ENCODE measurements around the gene HKDC1.

The HKDC1 gene

DNA sequence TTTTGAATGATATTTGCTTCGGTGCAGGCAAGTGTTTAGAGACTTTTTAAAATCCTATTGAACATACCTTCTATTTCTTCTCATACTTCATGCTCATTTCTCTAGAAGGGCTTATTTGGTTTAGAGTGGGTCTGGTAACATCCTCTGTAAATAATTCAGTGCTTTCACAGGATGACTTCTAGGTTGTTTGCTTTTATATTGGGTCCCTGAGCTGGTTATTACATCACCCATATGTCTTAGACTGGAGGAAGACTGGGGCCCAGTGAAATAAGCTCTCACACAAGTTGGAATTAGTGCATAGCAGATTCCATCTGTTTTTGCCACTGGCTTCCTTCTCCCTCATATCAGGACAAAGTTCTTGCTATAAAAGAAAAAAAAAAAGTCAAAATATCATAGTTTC is 33.6 kb upstream of the HKDC1 start:
- H3K4me3 ChIP-seq (ENCODE audit: insufficient read depth, low read depth, low read length): no peak overlapping the region
- H3K27ac ChIP-seq (ENCODE audit: insufficient read depth, low read depth, low read length, poor library complexity, severe bottlenecking): no peak overlapping the region
- peaks cover under 1% of the 10 kb centered on the region for H3K4me1 ChIP-seq (ENCODE audit: control insufficient read depth, insufficient read depth, low read length)
- WGBS, 2 experiments: 100% methylated on average over 1 of the region's 1 CpG; no CpG with 5 or more reads in 1 of the 2 experiments
- no peaks in the 10 kb centered on the region for H3K9me3 ChIP-seq (ENCODE audit: control insufficient read depth, low read length)
- no peaks in the 10 kb centered on the region for H3K27me3 ChIP-seq (ENCODE audit: control insufficient read depth, insufficient read depth, low read length, poor library complexity, severe bottlenecking)
- peaks cover 9% of the 10 kb centered on the region for H3K36me3 ChIP-seq (ENCODE audit: control insufficient read depth, insufficient read depth, low read length)

DNA sequence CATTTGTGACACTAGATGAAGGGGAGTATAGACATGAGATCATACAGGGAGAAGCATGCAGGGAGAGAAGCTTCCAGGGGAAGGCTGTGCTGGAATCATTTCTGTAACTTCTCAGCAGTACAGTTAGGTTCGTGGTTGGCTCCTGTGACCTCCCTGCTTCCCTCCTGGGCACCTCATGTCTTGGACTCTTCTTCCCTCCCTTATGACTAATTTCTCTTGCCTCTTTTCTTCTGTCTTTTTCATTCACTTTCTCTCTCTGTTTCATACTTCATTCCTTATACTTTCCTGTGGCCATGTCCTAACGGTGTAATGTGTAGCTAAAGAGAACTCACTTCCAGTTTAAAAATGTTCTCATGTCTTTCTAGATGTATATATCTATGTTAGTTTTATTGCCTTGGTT is 19.1 kb upstream of the HKDC1 start:
- WGBS, 2 experiments: 90 to 97% methylated on average over 1 to 2 of the region's 2 CpGs
- Histone ChIP-seq H3K27ac (ENCODE audit: insufficient read depth, low read depth, low read length, poor library complexity, severe bottlenecking) (no peak overlapping the region), H3K9me3 (ENCODE audit: control insufficient read depth, low read length) (no peaks in the 10 kb centered on the region), H3K36me3 (ENCODE audit: control insufficient read depth, insufficient read depth, low read length) (peaks cover 6% of the 10 kb centered on the region), H3K4me1 (ENCODE audit: control insufficient read depth, insufficient read depth, low read length) (no peaks in the 10 kb centered on the region), H3K4me3 (ENCODE audit: insufficient read depth, low read depth, low read length) (no peak overlapping the region), H3K27me3 (ENCODE audit: control insufficient read depth, insufficient read depth, low read length, poor library complexity, severe bottlenecking) (no peaks in the 10 kb centered on the region)

DNA sequence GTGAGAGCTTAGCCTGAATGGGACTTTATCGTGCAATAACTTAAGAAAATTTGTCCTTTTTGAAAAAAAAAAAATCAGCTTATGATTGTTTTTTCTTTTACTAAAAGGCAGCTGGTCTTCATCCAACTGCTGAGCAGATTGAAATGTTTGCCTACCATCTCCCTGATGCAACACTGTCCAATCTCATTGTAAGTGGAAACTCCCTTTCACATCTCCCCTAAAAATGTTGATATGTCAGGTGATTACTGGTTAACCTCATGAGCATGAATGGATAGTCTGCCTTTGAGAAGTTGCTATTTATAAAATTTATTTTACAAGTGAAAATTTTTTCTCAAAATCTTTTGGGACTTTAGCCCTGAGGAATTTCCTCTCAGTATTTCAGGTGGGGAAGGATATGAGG is 17.8 kb upstream of the HKDC1 start:
- Histone ChIP-seq H3K36me3 (ENCODE audit: control insufficient read depth, insufficient read depth, low read length) (peaks cover 10% of the 10 kb centered on the region), H3K9me3 (ENCODE audit: control insufficient read depth, low read length) (no peaks in the 10 kb centered on the region), H3K27ac (ENCODE audit: insufficient read depth, low read depth, low read length, poor library complexity, severe bottlenecking) (no peak overlapping the region), H3K4me1 (ENCODE audit: control insufficient read depth, insufficient read depth, low read length) (no peaks in the 10 kb centered on the region), H3K4me3 (ENCODE audit: insufficient read depth, low read depth, low read length) (no peak overlapping the region), H3K27me3 (ENCODE audit: control insufficient read depth, insufficient read depth, low read length, poor library complexity, severe bottlenecking) (no peaks in the 10 kb centered on the region)
- WGBS, 2 experiments: 100% methylated on average over 1 of the region's 1 CpG; no CpG with 5 or more reads in 1 of the 2 experiments

- H3K9me3 ChIP-seq (ENCODE audit: control insufficient read depth, low read length): no peaks in the 10 kb centered on the region
- H3K4me3 ChIP-seq (ENCODE audit: insufficient read depth, low read depth, low read length): no peak overlapping the region
- H3K4me1 ChIP-seq (ENCODE audit: control insufficient read depth, insufficient read depth, low read length): no peaks in the 10 kb centered on the region
- 91 to 95% methylated on average over 4 to 5 of the region's 6 CpGs for WGBS, 2 experiments
- no peak overlapping the region for H3K27ac ChIP-seq (ENCODE audit: insufficient read depth, low read depth, low read length, poor library complexity, severe bottlenecking)
- no peaks in the 10 kb centered on the region for H3K27me3 ChIP-seq (ENCODE audit: control insufficient read depth, insufficient read depth, low read length, poor library complexity, severe bottlenecking)
- H3K36me3 ChIP-seq (ENCODE audit: control insufficient read depth, insufficient read depth, low read length): peaks cover 13% of the 10 kb centered on the region
These were observed 11.4 kb upstream of the HKDC1 start for GRCh38 chr10:69208761-69209160.

DNA sequence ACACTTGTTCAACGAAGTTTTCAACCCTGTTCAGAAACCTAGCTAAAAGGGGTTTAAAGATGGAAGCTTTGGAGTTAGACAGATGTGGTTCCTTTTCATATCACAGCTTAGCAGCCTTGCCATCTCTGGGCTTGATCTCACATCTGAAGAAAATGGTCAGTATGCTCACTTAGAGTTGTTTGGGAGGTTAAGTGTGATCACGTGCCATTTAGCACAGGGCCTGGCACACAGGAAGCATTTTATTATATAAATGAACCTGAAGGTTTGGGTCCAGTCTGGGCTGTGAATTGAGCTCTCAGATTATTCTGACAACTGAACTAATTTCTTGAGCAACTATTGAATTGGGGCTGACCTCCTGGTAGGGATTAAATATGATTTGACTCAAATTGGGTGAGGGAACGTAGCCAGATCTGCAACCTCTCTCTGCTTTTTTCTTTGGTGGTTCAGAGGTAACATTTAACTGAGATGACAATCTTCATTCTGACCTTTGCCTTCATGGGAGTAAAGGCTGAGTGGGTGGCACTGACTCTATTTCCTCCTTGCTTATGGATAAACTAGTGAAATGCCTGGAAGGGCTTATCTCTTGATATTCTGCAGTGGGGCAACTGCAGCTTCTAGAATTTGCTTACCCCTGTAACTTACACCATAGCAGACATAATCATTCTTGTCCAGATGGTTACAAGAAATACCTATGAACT is 10.2 kb upstream of the HKDC1 start:
- H3K9me3 ChIP-seq (ENCODE audit: control insufficient read depth, low read length): no peaks in the 10 kb centered on the region
- WGBS, 2 experiments: 92 to 97% methylated on average over 3 of the region's 3 CpGs
- H3K27me3 ChIP-seq (ENCODE audit: control insufficient read depth, insufficient read depth, low read length, poor library complexity, severe bottlenecking): no peaks in the 10 kb centered on the region
- no peak overlapping the region for H3K4me3 ChIP-seq (ENCODE audit: insufficient read depth, low read depth, low read length)
- no peak overlapping the region for H3K27ac ChIP-seq (ENCODE audit: insufficient read depth, low read depth, low read length, poor library complexity, severe bottlenecking)
- peaks cover 13% of the 10 kb centered on the region for H3K36me3 ChIP-seq (ENCODE audit: control insufficient read depth, insufficient read depth, low read length)
- no peaks in the 10 kb centered on the region for H3K4me1 ChIP-seq (ENCODE audit: control insufficient read depth, insufficient read depth, low read length)

GRCh38 chr10:69211104-69211503 is 9.0 kb upstream of the HKDC1 start:
- no peaks in the 10 kb centered on the region for H3K27me3 ChIP-seq (ENCODE audit: control insufficient read depth, insufficient read depth, low read length, poor library complexity, severe bottlenecking)
- 38 to 47% methylated on average over 1 to 2 of the region's 2 CpGs for WGBS, 2 experiments
- peaks cover 13% of the 10 kb centered on the region for H3K36me3 ChIP-seq (ENCODE audit: control insufficient read depth, insufficient read depth, low read length)
- H3K9me3 ChIP-seq (ENCODE audit: control insufficient read depth, low read length): no peaks in the 10 kb centered on the region
- H3K4me1 ChIP-seq (ENCODE audit: control insufficient read depth, insufficient read depth, low read length): no peaks in the 10 kb centered on the region
- H3K4me3 ChIP-seq (ENCODE audit: insufficient read depth, low read depth, low read length): no peak overlapping the region
- H3K27ac ChIP-seq (ENCODE audit: insufficient read depth, low read depth, low read length, poor library complexity, severe bottlenecking): no peak overlapping the region

DNA sequence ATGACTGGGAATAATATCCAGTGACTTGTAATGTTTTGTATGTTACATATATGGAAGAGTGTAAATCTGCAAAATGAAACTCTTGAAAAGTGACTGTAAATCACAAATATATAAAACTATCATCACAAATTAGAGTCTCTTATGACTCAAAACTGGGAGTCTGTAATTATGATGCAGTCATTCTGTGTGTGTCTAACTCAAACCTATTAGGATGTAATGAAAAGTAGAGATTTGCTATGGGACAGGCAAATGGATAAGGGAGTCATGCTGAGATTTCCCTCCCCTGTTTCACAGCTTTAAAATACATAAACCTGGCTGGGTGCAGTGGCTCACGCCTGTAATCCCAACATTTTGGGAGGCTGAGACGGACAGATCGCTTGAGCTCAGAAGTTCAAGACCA is 8.6 kb upstream of the HKDC1 start:
- no peak overlapping the region for H3K27ac ChIP-seq (ENCODE audit: insufficient read depth, low read depth, low read length, poor library complexity, severe bottlenecking)
- 90 to 92% methylated on average over 3 of the region's 3 CpGs for WGBS, 2 experiments
- peaks cover 13% of the 10 kb centered on the region for H3K36me3 ChIP-seq (ENCODE audit: control insufficient read depth, insufficient read depth, low read length)
- no peak overlapping the region for H3K4me3 ChIP-seq (ENCODE audit: insufficient read depth, low read depth, low read length)
- H3K9me3 ChIP-seq (ENCODE audit: control insufficient read depth, low read length): no peaks in the 10 kb centered on the region
- H3K4me1 ChIP-seq (ENCODE audit: control insufficient read depth, insufficient read depth, low read length): no peaks in the 10 kb centered on the region
- H3K27me3 ChIP-seq (ENCODE audit: control insufficient read depth, insufficient read depth, low read length, poor library complexity, severe bottlenecking): no peaks in the 10 kb centered on the region

DNA sequence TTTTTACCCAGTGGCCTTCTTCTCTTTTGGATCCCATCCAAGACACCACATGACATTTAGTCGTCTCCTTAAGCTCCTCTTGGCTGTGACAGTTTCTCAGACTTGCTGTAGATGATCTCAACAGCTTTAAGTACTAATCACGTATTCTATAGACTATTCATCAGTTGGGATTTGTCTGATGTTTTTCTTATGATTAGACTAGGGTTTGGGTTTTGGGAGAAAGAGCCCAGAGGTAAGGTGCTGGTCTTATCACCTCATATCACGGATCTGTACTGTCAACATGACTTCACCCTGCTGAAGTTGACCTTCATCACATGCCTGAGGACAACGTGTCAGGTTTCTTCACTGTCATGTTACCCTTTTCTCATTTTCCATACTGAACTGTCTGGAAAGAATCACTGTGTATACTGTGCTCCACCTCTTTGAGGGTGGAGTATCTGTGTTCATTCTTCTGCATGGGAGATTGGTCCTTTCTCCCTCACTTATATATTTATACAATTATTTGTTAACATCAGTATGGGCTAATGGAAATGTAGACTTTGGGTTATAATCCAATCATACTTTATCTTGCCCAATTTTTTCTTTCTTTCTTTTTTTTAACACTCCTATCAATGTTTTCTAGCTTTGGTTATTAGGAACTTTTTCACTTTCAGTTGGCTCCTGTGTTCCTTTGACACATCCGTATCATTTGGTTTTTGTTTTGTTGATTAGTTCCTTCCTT is 6.4 kb upstream of the HKDC1 start:
- Histone ChIP-seq H3K27me3 (ENCODE audit: control insufficient read depth, insufficient read depth, low read length, poor library complexity, severe bottlenecking) (no peaks in the 10 kb centered on the region), H3K27ac (ENCODE audit: insufficient read depth, low read depth, low read length, poor library complexity, severe bottlenecking) (no peak overlapping the region), H3K36me3 (ENCODE audit: control insufficient read depth, insufficient read depth, low read length) (no peaks in the 10 kb centered on the region), H3K9me3 (ENCODE audit: control insufficient read depth, low read length) (no peaks in the 10 kb centered on the region), H3K4me1 (ENCODE audit: control insufficient read depth, insufficient read depth, low read length) (no peaks in the 10 kb centered on the region), H3K4me3 (ENCODE audit: insufficient read depth, low read depth, low read length) (no peak overlapping the region)
- WGBS, 2 experiments: 91 to 94% methylated on average over 5 of the region's 5 CpGs

DNA sequence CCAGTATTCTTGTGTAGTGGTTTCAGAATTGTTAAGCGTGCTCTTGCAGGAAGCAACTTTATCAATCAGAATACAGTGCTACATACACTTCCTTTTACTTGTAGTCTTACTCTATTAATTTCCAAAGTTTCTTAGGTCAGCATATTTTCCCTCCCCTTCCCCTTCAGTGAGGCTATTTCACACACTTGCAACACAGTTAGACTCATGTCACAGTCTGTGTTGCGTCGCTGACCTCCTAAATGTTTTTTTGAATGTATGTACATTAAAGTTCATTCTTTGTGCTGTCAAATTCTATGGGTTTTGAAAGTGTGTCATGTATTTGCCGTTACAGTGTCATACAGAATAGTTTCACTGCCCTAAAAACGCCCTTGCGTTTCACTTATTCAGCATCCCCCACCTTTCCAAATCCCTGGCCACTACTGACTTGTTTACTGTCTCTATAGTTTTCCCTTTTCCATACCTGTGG is 5.4 kb upstream of the HKDC1 start:
- H3K4me3 ChIP-seq (ENCODE audit: insufficient read depth, low read depth, low read length): no peak overlapping the region
- H3K9me3 ChIP-seq (ENCODE audit: control insufficient read depth, low read length): no peaks in the 10 kb centered on the region
- H3K27ac ChIP-seq (ENCODE audit: insufficient read depth, low read depth, low read length, poor library complexity, severe bottlenecking): no peak overlapping the region
- no peaks in the 10 kb centered on the region for H3K4me1 ChIP-seq (ENCODE audit: control insufficient read depth, insufficient read depth, low read length)
- WGBS, 2 experiments: 90 to 93% methylated on average over 6 of the region's 6 CpGs
- no peaks in the 10 kb centered on the region for H3K36me3 ChIP-seq (ENCODE audit: control insufficient read depth, insufficient read depth, low read length)
- no peaks in the 10 kb centered on the region for H3K27me3 ChIP-seq (ENCODE audit: control insufficient read depth, insufficient read depth, low read length, poor library complexity, severe bottlenecking)

DNA sequence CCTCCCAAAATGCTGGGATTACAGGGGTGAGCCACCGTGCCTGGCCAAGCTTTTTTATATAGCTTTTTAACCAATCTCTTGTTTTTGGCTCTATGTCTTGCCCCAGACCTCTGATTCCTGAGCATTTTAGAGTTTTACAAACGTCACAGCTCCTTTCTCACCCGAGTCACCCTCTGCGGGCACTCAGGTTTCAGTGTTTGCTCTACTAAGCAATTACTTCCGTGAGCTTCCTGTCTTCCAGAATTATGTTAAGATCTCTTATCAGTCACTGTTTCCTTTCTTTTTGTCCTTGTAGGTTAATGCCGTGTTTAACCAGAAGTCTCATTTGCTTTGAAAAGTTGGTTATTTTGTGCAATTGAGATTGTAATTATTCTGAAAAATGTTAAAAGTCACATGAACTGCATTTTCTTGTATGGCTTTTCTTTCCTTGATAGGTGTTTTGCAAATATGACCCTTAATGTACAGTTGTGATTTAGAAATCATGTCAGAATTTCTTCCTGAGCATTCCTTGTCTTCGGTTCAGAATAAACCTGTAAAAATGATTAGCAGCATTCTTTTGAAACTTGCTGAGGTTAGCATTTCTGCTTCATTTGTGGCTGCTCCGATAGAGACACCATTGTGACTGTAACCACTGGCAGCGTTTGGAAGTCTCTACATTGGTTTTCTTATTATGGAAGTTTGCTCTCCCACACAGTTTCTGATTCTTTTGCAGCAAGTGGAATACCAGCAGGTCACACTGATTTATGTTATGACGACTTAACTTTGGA is 4.5 kb upstream of the HKDC1 start:
- no peaks in the 10 kb centered on the region for H3K36me3 ChIP-seq (ENCODE audit: control insufficient read depth, insufficient read depth, low read length)
- no peak overlapping the region for H3K27ac ChIP-seq (ENCODE audit: insufficient read depth, low read depth, low read length, poor library complexity, severe bottlenecking)
- no peaks in the 10 kb centered on the region for H3K9me3 ChIP-seq (ENCODE audit: control insufficient read depth, low read length)
- no peaks in the 10 kb centered on the region for H3K4me1 ChIP-seq (ENCODE audit: control insufficient read depth, insufficient read depth, low read length)
- WGBS, 2 experiments: 87 to 88% methylated on average over 10 of the region's 10 CpGs
- H3K4me3 ChIP-seq (ENCODE audit: insufficient read depth, low read depth, low read length): no peak overlapping the region
- no peaks in the 10 kb centered on the region for H3K27me3 ChIP-seq (ENCODE audit: control insufficient read depth, insufficient read depth, low read length, poor library complexity, severe bottlenecking)

All from ectodermal cell (in vitro differentiated cells).